Measurements from ENCODE around the gene ZNF148.
"Not testable (repeated sequence)": the region's sequence is repeated elsewhere in the genome, so short reads cannot be mapped to it uniquely, and the experiment has no call there.

Gene ZNF148

GRCh38 chr3:125395091-125395490 lies 20.0 kb upstream of the ZNF148 start:
- H3F3A ChIP-seq (ENCODE audit: control insufficient read depth, insufficient read depth), result no peaks in the 10 kb centered on the region
- peaks cover 9% of the 10 kb centered on the region for H3K27me3 ChIP-seq (ENCODE audit: control insufficient read depth, low read length)
- H3K27ac ChIP-seq (ENCODE audit: low read depth, low read length), result no peak overlapping the region
- no peaks in the 10 kb centered on the region for H3K9me2 ChIP-seq (replicated peaks; ENCODE audit: control insufficient read depth, low read length)
- H3K36me3 ChIP-seq (ENCODE audit: control insufficient read depth, low read length), result no peaks in the 10 kb centered on the region
- TF ChIP-seq EZH2phosphoT487 (IDR thresholded peaks at IDR 0.05; ENCODE audit: borderline replicate concordance, low read length), result no peak
- TF ChIP-seq, protein P1, sequence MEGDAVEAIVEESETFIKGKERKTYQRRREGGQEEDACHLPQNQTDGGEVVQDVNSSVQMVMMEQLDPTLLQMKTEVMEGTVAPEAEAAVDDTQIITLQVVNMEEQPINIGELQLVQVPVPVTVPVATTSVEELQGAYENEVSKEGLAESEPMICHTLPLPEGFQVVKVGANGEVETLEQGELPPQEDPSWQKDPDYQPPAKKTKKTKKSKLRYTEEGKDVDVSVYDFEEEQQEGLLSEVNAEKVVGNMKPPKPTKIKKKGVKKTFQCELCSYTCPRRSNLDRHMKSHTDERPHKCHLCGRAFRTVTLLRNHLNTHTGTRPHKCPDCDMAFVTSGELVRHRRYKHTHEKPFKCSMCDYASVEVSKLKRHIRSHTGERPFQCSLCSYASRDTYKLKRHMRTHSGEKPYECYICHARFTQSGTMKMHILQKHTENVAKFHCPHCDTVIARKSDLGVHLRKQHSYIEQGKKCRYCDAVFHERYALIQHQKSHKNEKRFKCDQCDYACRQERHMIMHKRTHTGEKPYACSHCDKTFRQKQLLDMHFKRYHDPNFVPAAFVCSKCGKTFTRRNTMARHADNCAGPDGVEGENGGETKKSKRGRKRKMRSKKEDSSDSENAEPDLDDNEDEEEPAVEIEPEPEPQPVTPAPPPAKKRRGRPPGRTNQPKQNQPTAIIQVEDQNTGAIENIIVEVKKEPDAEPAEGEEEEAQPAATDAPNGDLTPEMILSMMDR (IDR thresholded peaks at IDR 0.05; ENCODE audit: low read depth, low read length, poor library complexity, severe bottlenecking), result no peak
- H3K9me3 ChIP-seq (ENCODE audit: control insufficient read depth, insufficient read depth, low read length), result no peaks in the 10 kb centered on the region
- H3K79me2 ChIP-seq (ENCODE audit: control insufficient read depth, low read length), result no peaks in the 10 kb centered on the region
- no peaks in the 10 kb centered on the region for H4K20me1 ChIP-seq (ENCODE audit: control insufficient read depth, insufficient read depth, low read depth, low read length)
- H3K4me1 ChIP-seq (ENCODE audit: control insufficient read depth, low read length), result no peaks in the 10 kb centered on the region
- no peak overlapping the region for H3K4me2 ChIP-seq (ENCODE audit: low read length)
- no peak overlapping the region for H3K4me3 ChIP-seq (ENCODE audit: low read length)

GRCh38 chr3:125394406-125394805 lies 19.3 kb upstream of the ZNF148 start:
- H3K79me2 ChIP-seq (ENCODE audit: control insufficient read depth, low read length), result no peaks in the 10 kb centered on the region
- H3K4me2 ChIP-seq (ENCODE audit: low read length), result no peak overlapping the region
- no peaks in the 10 kb centered on the region for H3K36me3 ChIP-seq (ENCODE audit: control insufficient read depth, low read length)
- H3K4me1 ChIP-seq (ENCODE audit: control insufficient read depth, low read length), result no peaks in the 10 kb centered on the region
- H3F3A ChIP-seq (ENCODE audit: control insufficient read depth, insufficient read depth), result no peaks in the 10 kb centered on the region
- no peak overlapping the region for H3K4me3 ChIP-seq (ENCODE audit: low read length)
- peaks cover 9% of the 10 kb centered on the region for H3K27me3 ChIP-seq (ENCODE audit: control insufficient read depth, low read length)
- no peaks in the 10 kb centered on the region for H3K9me3 ChIP-seq (ENCODE audit: control insufficient read depth, insufficient read depth, low read length)
- H4K20me1 ChIP-seq (ENCODE audit: control insufficient read depth, insufficient read depth, low read depth, low read length), result no peaks in the 10 kb centered on the region
- no peak overlapping the region for H3K27ac ChIP-seq (ENCODE audit: low read depth, low read length)
- TF ChIP-seq, protein P1 (IDR thresholded peaks at IDR 0.05; ENCODE audit: low read depth, low read length, poor library complexity, severe bottlenecking), result no peak
- TF ChIP-seq EZH2phosphoT487 (IDR thresholded peaks at IDR 0.05; ENCODE audit: borderline replicate concordance, low read length), result no peak
- H3K9me2 ChIP-seq (replicated peaks; ENCODE audit: control insufficient read depth, low read length), result no peaks in the 10 kb centered on the region

GRCh38 chr3:125389282-125389681 lies 14.2 kb upstream of the ZNF148 start:
- Histone ChIP-seq H3K27me3 (ENCODE audit: control insufficient read depth, low read length) (no peaks in the 10 kb centered on the region), H3F3A (ENCODE audit: control insufficient read depth, insufficient read depth) (no peaks in the 10 kb centered on the region), H3K9me3 (ENCODE audit: control insufficient read depth, insufficient read depth, low read length) (no peaks in the 10 kb centered on the region), H3K36me3 (ENCODE audit: control insufficient read depth, low read length) (no peaks in the 10 kb centered on the region), H3K9me2 (replicated peaks; ENCODE audit: control insufficient read depth, low read length) (no peaks in the 10 kb centered on the region), H3K4me1 (ENCODE audit: control insufficient read depth, low read length) (no peaks in the 10 kb centered on the region), H3K79me2 (ENCODE audit: control insufficient read depth, low read length) (no peaks in the 10 kb centered on the region), H3K4me2 (ENCODE audit: low read length) (no peak overlapping the region), H3K27ac (ENCODE audit: low read depth, low read length) (no peak overlapping the region), H4K20me1 (ENCODE audit: control insufficient read depth, insufficient read depth, low read depth, low read length) (no peaks in the 10 kb centered on the region), H3K4me3 (ENCODE audit: low read length) (no peak overlapping the region)
- TF ChIP-seq, protein P1 (IDR thresholded peaks at IDR 0.05; ENCODE audit: low read depth, low read length, poor library complexity, severe bottlenecking), result no peak
- no peak for TF ChIP-seq EZH2phosphoT487 (IDR thresholded peaks at IDR 0.05; ENCODE audit: borderline replicate concordance, low read length)

- H3K27ac ChIP-seq (ENCODE audit: low read depth, low read length); H3K4me2 ChIP-seq (ENCODE audit: low read length); H3K79me2 ChIP-seq (ENCODE audit: control insufficient read depth, low read length); H3K9me2 ChIP-seq (replicated peaks; ENCODE audit: control insufficient read depth, low read length); H4K20me1 ChIP-seq (ENCODE audit: control insufficient read depth, insufficient read depth, low read depth, low read length); H3K9me3 ChIP-seq (ENCODE audit: control insufficient read depth, insufficient read depth, low read length); H3K36me3 ChIP-seq (ENCODE audit: control insufficient read depth, low read length); H3F3A ChIP-seq (ENCODE audit: control insufficient read depth, insufficient read depth); H3K4me3 ChIP-seq (ENCODE audit: low read length); H3K4me1 ChIP-seq (ENCODE audit: control insufficient read depth, low read length); H3K27me3 ChIP-seq (ENCODE audit: control insufficient read depth, low read length): not testable (repeated sequence)
Measured at GRCh38 chr3:125388369-125388768, 13.2 kb upstream of the ZNF148 start.

Data from DOHH2 (cell line).